COLO668 (cell line): ENCODE measurements around the gene FANCG.

Experiments used
- DNase-seq: peaks from one replicate; lab custom pipeline; 2025; ENCODE audit not compliant: unreplicated experiment; lab: John Stamatoyannopoulos, UW

Gene FANCG

GRCh38 chr9:35067056-35067455 is 12.7 kb downstream of the FANCG start:
- no peak for DNase-seq

GRCh38 chr9:35060548-35061207 is 19.1 kb downstream of the FANCG start:
- DNase-seq = no peak

- no peak for DNase-seq
Measured at GRCh38 chr9:35059438-35059837, 20.3 kb downstream of the FANCG start.

- no peak for DNase-seq
Measured at GRCh38 chr9:35057271-35057620, 22.5 kb downstream of the FANCG start.

- no peak for DNase-seq
Measured at GRCh38 chr9:35056571-35057270, 23.0 kb downstream of the FANCG start.

- no peak for DNase-seq
Measured at GRCh38 chr9:35054871-35055644, 24.7 kb downstream of the FANCG start.

GRCh38 chr9:35054185-35054835 is 25.4 kb downstream of the FANCG start:
- no peak for DNase-seq

- peak; percentile 25 for DNase-seq
Measured at GRCh38 chr9:35051069-35051967, 28.4 kb downstream of the FANCG start.

- DNase-seq = no peak
Measured at GRCh38 chr9:35048511-35048910, 31.2 kb downstream of the FANCG start.

- no peak for DNase-seq
Measured at GRCh38 chr9:35044071-35044470, 35.7 kb downstream of the FANCG start.

GRCh38 chr9:35042891-35043545 is 36.7 kb downstream of the FANCG start:
- DNase-seq = no peak

- no peak for DNase-seq
Measured at GRCh38 chr9:35042081-35042604, 37.6 kb downstream of the FANCG start.

- no peak for DNase-seq
Measured at GRCh38 chr9:35035851-35036701, 43.7 kb downstream of the FANCG start.

- no peak for DNase-seq
Measured at GRCh38 chr9:35033101-35033500, 46.6 kb downstream of the FANCG start.

GRCh38 chr9:35029852-35030251 is 49.9 kb downstream of the FANCG start:
- DNase-seq = no peak

- DNase-seq = no peak
Measured at GRCh38 chr9:35029241-35029640, 50.5 kb downstream of the FANCG start.

GRCh38 chr9:35028341-35028740 is 51.4 kb downstream of the FANCG start:
- no peak for DNase-seq

- DNase-seq = no peak
Measured at GRCh38 chr9:35027860-35028259, 51.9 kb downstream of the FANCG start.

- no peak for DNase-seq
Measured at GRCh38 chr9:35027374-35027773, 52.4 kb downstream of the FANCG start.
